K562 (cell line): Measurements from ENCODE around the gene ZEB2. TPM values are rescaled to one million over a fixed set of nuclear protein-coding genes. Genes with fewer than 3 reads are reported as not detected.

Source experiments
- ATAC-seq: fragments of 200-7000 bp; cut with Tn5 transposase; 3 replicates; pipeline ENCODE4 v1.9.1; 2020; ENCODE audit warnings: moderate library complexity
- BruUV-seq: library from RNA; stranded (reverse); fragments of 400-500 nt; replicated peaks from 2 replicates; lab custom pipeline; 2021; lab: Mats Ljungman, UMichigan
- CTCF ChIA-PET: fragments of 300-600 bp; formaldehyde crosslinking; extraction: SDS; loops from one replicate; lab custom pipeline; 2021; ENCODE audit warnings: low intra/inter-chr PET ratio; lab: Yijun Ruan, JAX
- POLR2A ChIA-PET: fragments of 300-600, 350-650 bp; sonication (Branson Sonifier 250); formaldehyde crosslinking; extraction: SDS; loops from one replicate; lab custom pipeline; 2021; ENCODE audit warnings: antibody characterized with exemption, inconsistent platforms; lab: Yijun Ruan, JAX
- DNase-seq, 4 experiments: peaks; one replicate each; pipeline versions ENCODE4 v3.0.0 to v3.0.0-alpha.2; 2011 to 2018; ENCODE audit warnings: low spot score in 3 of 4, mixed read lengths in 3 of 4; ENCODE audit errors: extremely low read depth in 1 of 4
- FAIRE-seq: peaks from 2 replicates; lab custom pipeline; 2011; peaks lifted over from hg19 to GRCh38; lab: Jason Lieb, UNC
- H2AFZ ChIP-seq: 2 replicates; pipeline ENCODE4 v1.6.0; 2011; ENCODE audit warnings: low read depth, low read length, control low read depth, inconsistent platforms
- H3K27ac ChIP-seq: fragments of 200-600 bp; 3 replicates; pipeline ENCODE4 v1.8.0; 2011; ENCODE audit warnings: low read depth, mild to moderate bottlenecking, control low read depth, inconsistent platforms, low read length, moderate library complexity, mixed read lengths; ENCODE audit errors: extremely low read depth
- H3K27me3 ChIP-seq, 2 experiments: fragments of 300-600 bp in 1 of 2; 2 replicates in 1 of 2; 3 replicates in 1 of 2; pipeline versions ENCODE4 v1.6.0 to v1.8.0; 2011; ENCODE audit warnings: inconsistent platforms in 2 of 2, low read length in 2 of 2, mild to moderate bottlenecking in 1 of 2, mixed read lengths in 1 of 2, moderate library complexity in 1 of 2; ENCODE audit not compliant: control insufficient read depth in 2 of 2, insufficient read depth in 2 of 2
- H3K36me3 ChIP-seq: fragments of 300-600 bp; 3 replicates; pipeline ENCODE4 v1.8.0; 2011; ENCODE audit warnings: mild to moderate bottlenecking, low read length, inconsistent platforms; ENCODE audit not compliant: control insufficient read depth, insufficient read depth
- H3K4me1 ChIP-seq, 2 experiments: fragments of 200-600 bp in 1 of 2; replicated peaks in 1 of 2; 2 replicates in 1 of 2; 3 replicates in 1 of 2; pipeline versions ENCODE4 v1.5.1 to v1.8.0; 2011; ENCODE audit warnings: inconsistent platforms in 2 of 2, low read length in 2 of 2, mild to moderate bottlenecking in 1 of 2, mixed read lengths in 1 of 2, moderate library complexity in 1 of 2; ENCODE audit not compliant: control insufficient read depth in 2 of 2, insufficient read depth in 2 of 2
- H3K4me2 ChIP-seq: 2 replicates; pipeline ENCODE4 v1.6.1; 2011; ENCODE audit warnings: low read length, control low read depth, inconsistent platforms, mixed read lengths; ENCODE audit not compliant: insufficient read depth
- H3K4me3 ChIP-seq: fragments of 200-600 bp; sonication (generic), shearing (Covaris generic); 2 replicates; pipeline ENCODE4 v1.5.1; 2016; ENCODE audit warnings: control low read depth, inconsistent platforms
- H3K79me2 ChIP-seq: fragments of 200-600 bp; 3 replicates; pipeline ENCODE4 v1.8.0; 2011; ENCODE audit warnings: low read length, inconsistent platforms; ENCODE audit not compliant: control insufficient read depth, insufficient read depth
- H3K9ac ChIP-seq, 2 experiments: 2 replicates each; pipeline versions ENCODE4 v1.6.0 to v1.6.1; 2011; ENCODE audit warnings: low read depth in 2 of 2, low read length in 2 of 2, control low read depth in 1 of 2, inconsistent platforms in 1 of 2, mild to moderate bottlenecking in 1 of 2, mixed read lengths in 1 of 2; ENCODE audit not compliant: insufficient read depth in 1 of 2
- H3K9me1 ChIP-seq: one replicate; pipeline ENCODE4 v1.6.0; 2011; ENCODE audit warnings: inconsistent platforms, mild to moderate bottlenecking, low read length, moderate library complexity; ENCODE audit not compliant: control insufficient read depth, insufficient read depth
- H3K9me3 ChIP-seq: replicated peaks from 2 replicates; pipeline ENCODE4 v1.5.1; 2011; ENCODE audit warnings: low read depth, low read length, inconsistent platforms; ENCODE audit not compliant: control insufficient read depth, insufficient read depth
- H4K20me1 ChIP-seq: replicated peaks from 2 replicates; pipeline ENCODE4 v1.6.1; 2011; ENCODE audit warnings: low read length, inconsistent platforms, mixed read lengths; ENCODE audit not compliant: control insufficient read depth, insufficient read depth
- CTCF ChIP-seq, 3 experiments: IDR thresholded peaks in 2 of 3; conservative IDR thresholded peaks in 1 of 3; 2 replicates each; pipeline ENCODE4 v1.5.1; 2011 to 2012; ENCODE audit warnings: low read length in 3 of 3, mild to moderate bottlenecking in 3 of 3, control low read depth in 2 of 3, improper control_type of control experiment in 1 of 3, inconsistent platforms in 1 of 3, low read depth in 1 of 3, mixed read lengths in 1 of 3, moderate library complexity in 1 of 3; ENCODE audit not compliant: insufficient read depth in 2 of 3
- CTCFL ChIP-seq: IDR thresholded peaks from 2 replicates; pipeline ENCODE4 v1.6.1; 2011; ENCODE audit warnings: borderline replicate concordance, low read depth, mild to moderate bottlenecking, moderate library complexity, low read length; ENCODE audit not compliant: insufficient read depth, poor library complexity, severe bottlenecking
- NR1H2 ChIP-seq: sonication (generic); formaldehyde crosslinking; IDR thresholded peaks from 2 replicates; pipeline ENCODE4 v1.4.0; 2020; ENCODE audit warnings: mild to moderate bottlenecking, missing genetic modification reagents
- RAD21 ChIP-seq, 2 experiments: fragments of 250-450 bp in 1 of 2; fragments of 450-650 bp in 1 of 2; sonication (Bioruptor Pico) in 1 of 2; formaldehyde crosslinking in 1 of 2; IDR thresholded peaks in 1 of 2; conservative IDR thresholded peaks in 1 of 2; 2 replicates each; pipeline versions ENCODE4 v1.4.0 to v1.8.0; 2020 to 2022; ENCODE audit warnings: mild to moderate bottlenecking in 2 of 2, moderate library complexity in 1 of 2
- RERE ChIP-seq: sonication (generic); formaldehyde crosslinking; IDR thresholded peaks from 2 replicates; pipeline ENCODE4 v1.8.0; 2023; ENCODE audit warnings: missing genetic modification reagents, mild to moderate bottlenecking, borderline replicate concordance
- ZBTB17 ChIP-seq: fragments of 450-650 bp; formaldehyde crosslinking; IDR thresholded peaks from 2 replicates; pipeline ENCODE4 v1.4.0; 2020; ENCODE audit warnings: mild to moderate bottlenecking
- ZC3H8 ChIP-seq: fragments of 450-650 bp; IDR thresholded peaks from 2 replicates; pipeline ENCODE4 v1.6.1; 2017
- ZHX1 ChIP-seq: fragments of 150-350 bp; conservative IDR thresholded peaks from 2 replicates; pipeline ENCODE4 v1.6.1; 2014; ENCODE audit warnings: low read length
- in situ Hi-C: fragments of 300-500 bp; cut with MboI; formaldehyde crosslinking; loops from 4 replicates; pipeline ENCODE4 v1.15.0; 2018; ENCODE audit warnings: inconsistent platforms, mixed read lengths
- intact Hi-C: fragments of 100-400 bp; cut with micrococcal nuclease; formaldehyde crosslinking; loops from 2 replicates; pipeline ENCODE4 v1.14.2; 2022
- polyA plus RNA-seq, 8 experiments: library from polyadenylated mRNA; depleted of rRNA in 4 of 8; stranded (reverse) in 5 of 8; unstranded in 3 of 8; fragments of >200 nt; fragmentation: Nextera tagmentation in 2 of 8; fragmentation: Illumina TruSeq in 1 of 8; extraction: Ambion mirVana in 2 of 8; extraction: Trizol in 1 of 8; gene quantifications; 2 replicates each; pipeline versions ENCODE4 v1.2.1 to v1.2.3, GENCODE V29; 2011 to 2014; ENCODE audit warnings: inconsistent platforms in 1 of 8, missing spikeins in 1 of 8
- total RNA-seq, 7 experiments: library from RNA; depleted of rRNA in 6 of 7; stranded (reverse); fragments of >200 nt in 6 of 7; fragmentation: Illumina TruSeq in 2 of 7; extraction: Trizol in 2 of 7; gene quantifications; 2 replicates each; pipeline versions ENCODE4 v1.2.1 to v1.2.3, GENCODE V29; 2011 to 2021; ENCODE audit warnings: low replicate concordance in 1 of 7

Gene ZEB2
- total and polyA plus RNA-seq, 9 of the 15 experiments (the other 6 are each of a cell fraction or from before 2014, with no cell fraction given): 15.1 to 113 (median 72.3) TPM

GRCh38 chr2:144361742-144362141 is 158.2 kb downstream of the ZEB2 start:
- H3K27ac ChIP-seq: no peak overlapping the region
- H3K9ac ChIP-seq: no peak overlapping the region
- ATAC-seq: 0 out of 3 replicates have a peak, but pooled peaks have one; percentile 22
- no peaks in the 10 kb centered on the region for H3K9me3 ChIP-seq
- H3K4me1 ChIP-seq: peaks cover 0 to 28% of the 10 kb centered on the region in 2 experiments; a peak in 3 of 5 replicates
- H3K36me3 ChIP-seq: no peaks in the 10 kb centered on the region
- H2AFZ ChIP-seq: peak overlapping the region; percentile 79
- no peaks in the 10 kb centered on the region for H3K79me2 ChIP-seq
- no peak overlapping the region for H3K4me3 ChIP-seq
- no peak for FAIRE-seq
- in situ Hi-C loops: no loop called here
- intact Hi-C loops: no loop called here
- ChIA-PET CTCF (no interaction called here), POLR2A (interaction anchor here (0.7 to 1.8 kb wide), 2 partner anchors 9 to 69 kb away, joined by 3 to 6 read pairs; no protein-coding TSS in a partner anchor)
- no peak overlapping the region for H3K4me2 ChIP-seq
- no peak for DNase-seq
- no TSS peak for BruUV-seq
- no peaks in the 10 kb centered on the region for H3K27me3 ChIP-seq
- no peaks in the 10 kb centered on the region for H3K9me1 ChIP-seq
- H4K20me1 ChIP-seq: no peaks in the 10 kb centered on the region
- 0 out of 4 replicates have a peak, but pooled peaks of 1 of the 2 experiments have one; percentile 17 for TF ChIP-seq RAD21 (CRISPR knock-in tag; conservative IDR thresholded peaks at IDR 0.05 in 1 of 2, IDR thresholded peaks at IDR 0.05 in 1 of 2)
- peak; percentile 66 for TF ChIP-seq CTCFL
- no peak for TF ChIP-seq NR1H2 (CRISPR knock-in tag)
- no peak for TF ChIP-seq ZBTB17 (CRISPR knock-in tag)
- peak in 1 of 3 experiments; percentile 26; a peak in 2 of 6 replicates for TF ChIP-seq CTCF (IDR thresholded peaks at IDR 0.05 in 2 of 3, conservative IDR thresholded peaks at IDR 0.05 in 1 of 3; ENCODE audit: insufficient read depth in 2 of 3, low read depth in 1 of 3, low read length in 3 of 3)
- TF ChIP-seq ZHX1: no peak
- TF ChIP-seq RERE (CRISPR knock-in tag): no peak
- TF ChIP-seq ZC3H8: no peak
